NCI-H1694 treated with DMSO at 0.1 percent for 48 hours (cell line): ENCODE results near the gene CXCR6.

Experiments used
- DNase-seq: peaks from one replicate; lab custom pipeline; 2025; lab: John Stamatoyannopoulos, UW

Gene CXCR6

GRCh38 chr3:45943207-45943846 is at the start of gene CXCR6:
TSS of gene CXCR6 (plus strand) at chr3:45943464. CDS start at chr3:45946482, 3,018 bp downstream.
- no peak for DNase-seq

- no peak for DNase-seq
Observed at GRCh38 chr3:45894015-45894414, 49.2 kb upstream of the CXCR6 start.

GRCh38 chr3:45895686-45896468 is 47.4 kb upstream of the CXCR6 start:
- DNase-seq = no peak

- DNase-seq = no peak
Observed at GRCh38 chr3:45896956-45897355, 46.3 kb upstream of the CXCR6 start.

- no peak for DNase-seq
Observed at GRCh38 chr3:45904931-45905330, 38.3 kb upstream of the CXCR6 start.

- no peak for DNase-seq
Observed at GRCh38 chr3:45905755-45906154, 37.5 kb upstream of the CXCR6 start.

- no peak for DNase-seq
Observed at GRCh38 chr3:45906681-45907407, 36.4 kb upstream of the CXCR6 start.

- DNase-seq = no peak
Observed at GRCh38 chr3:45907769-45908705, 35.2 kb upstream of the CXCR6 start.

GRCh38 chr3:45908761-45909160 is 34.5 kb upstream of the CXCR6 start:
- no peak for DNase-seq

- no peak for DNase-seq
Observed at GRCh38 chr3:45909542-45909941, 33.7 kb upstream of the CXCR6 start.

GRCh38 chr3:45910892-45911291 is 32.4 kb upstream of the CXCR6 start:
- no peak for DNase-seq

GRCh38 chr3:45911511-45912226 is 31.6 kb upstream of the CXCR6 start:
- no peak for DNase-seq

GRCh38 chr3:45912435-45912834 is 30.8 kb upstream of the CXCR6 start:
- no peak for DNase-seq

- DNase-seq = no peak
Observed at GRCh38 chr3:45914362-45915058, 28.8 kb upstream of the CXCR6 start.

- no peak for DNase-seq
Observed at GRCh38 chr3:45915059-45915439, 28.2 kb upstream of the CXCR6 start.

GRCh38 chr3:45915518-45916231 is 27.6 kb upstream of the CXCR6 start:
- no peak for DNase-seq

- DNase-seq = no peak
Observed at GRCh38 chr3:45917146-45917898, 25.9 kb upstream of the CXCR6 start.

GRCh38 chr3:45921158-45922038 is 21.9 kb upstream of the CXCR6 start:
- DNase-seq = no peak
